GM12891 (cell line): ENCODE results near the gene H2BW2.
"Not testable (repeated sequence)": the region's sequence is repeated elsewhere in the genome, so short reads cannot be mapped to it uniquely, and the experiment has no call there.

Experiments used
- POLR2AphosphoS5 ChIP-seq: IDR thresholded peaks from 2 replicates; pipeline ENCODE4 v1.6.1; 2011; ENCODE audit warnings: low read depth, low read length, control low read depth
- SPI1 ChIP-seq: IDR thresholded peaks from 2 replicates; pipeline ENCODE4 v1.6.1; 2011; ENCODE audit warnings: low read depth, low read length, control low read depth

- not testable (repeated sequence) for TF ChIP-seq POLR2AphosphoS5, SPI1
Observed at GRCh38 chrX:104077854-104078253, 38.1 kb downstream of the H2BW2 start.
